Progenitor cell of endocrine pancreas (in vitro differentiated cells): Measurements from ENCODE around the gene WAS. TPM values are rescaled to one million over a fixed set of nuclear protein-coding genes. Genes with fewer than 3 reads are reported as not detected.
A peak's percentile ranks its signal among the peaks of the same experiment; 100 is the strongest.

Experiments used
- DNase-seq: peaks from one replicate; pipeline ENCODE4 v3.0.0; 2021; ENCODE audit warnings: low spot score; ENCODE audit not compliant: unreplicated experiment
- H3K27ac Mint-ChIP-seq: 2 replicates; pipeline ENCODE4 v1.8.0; 2021; ENCODE audit warnings: mild to moderate bottlenecking, moderate library complexity, mixed read lengths
- H3K27me3 Mint-ChIP-seq: 2 replicates; pipeline ENCODE4 v1.8.0; 2021; ENCODE audit warnings: mixed read lengths
- H3K36me3 Mint-ChIP-seq: 2 replicates; pipeline ENCODE4 v1.8.0; 2022; ENCODE audit warnings: mixed read lengths; ENCODE audit not compliant: insufficient read depth
- H3K4me1 Mint-ChIP-seq: 2 replicates; pipeline ENCODE4 v1.8.0; 2021; ENCODE audit warnings: low read depth, mixed read lengths
- H3K4me3 Mint-ChIP-seq: 2 replicates; pipeline ENCODE4 v1.8.0; 2021; ENCODE audit warnings: low read depth, mild to moderate bottlenecking, moderate library complexity, mixed read lengths
- H3K9me3 Mint-ChIP-seq: 2 replicates; pipeline ENCODE4 v1.8.0; 2021; ENCODE audit warnings: low read depth, mixed read lengths
- total RNA-seq: library from RNA; stranded (reverse); gene quantifications from 2 replicates; pipeline ENCODE4 v1.2.1, GENCODE V29; 2021
- TF ChIP-seq, protein P1 (sequence below): fragments of 200-600 bp; sonication (generic); IDR thresholded peaks from one replicate; pipeline ENCODE4 v1.5.0; 2021; ENCODE audit warnings: antibody characterized with exemption, mild to moderate bottlenecking; ENCODE audit not compliant: unreplicated experiment

The WAS gene
- total RNA-seq, 1 donor from 2014 or later, result 1.2 TPM

DNA sequence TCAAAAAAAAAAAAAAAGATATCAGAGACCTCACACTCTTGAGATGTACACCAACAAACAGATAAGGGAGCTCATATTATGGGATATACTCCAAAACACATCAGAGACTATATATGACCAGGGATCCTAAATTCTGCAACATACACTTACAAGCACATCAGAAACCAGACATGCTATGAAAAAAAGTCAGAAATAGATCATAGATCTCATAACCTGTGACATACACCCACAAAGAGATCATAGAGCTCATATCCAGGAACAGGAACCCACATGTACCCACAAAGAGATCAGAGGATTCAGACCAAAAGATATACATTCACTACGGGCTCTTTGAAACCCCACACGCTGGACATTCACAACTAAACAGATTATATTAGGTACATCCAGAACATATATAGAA lies 43.0 kb downstream of the WAS start:
- H3K27ac Mint-ChIP-seq, result no peak overlapping the region
- H3K9me3 Mint-ChIP-seq, result peaks cover 7% of the 10 kb centered on the region
- H3K27me3 Mint-ChIP-seq, result no peaks in the 10 kb centered on the region
- H3K36me3 Mint-ChIP-seq, result no peaks in the 10 kb centered on the region
- TF ChIP-seq, protein P1, sequence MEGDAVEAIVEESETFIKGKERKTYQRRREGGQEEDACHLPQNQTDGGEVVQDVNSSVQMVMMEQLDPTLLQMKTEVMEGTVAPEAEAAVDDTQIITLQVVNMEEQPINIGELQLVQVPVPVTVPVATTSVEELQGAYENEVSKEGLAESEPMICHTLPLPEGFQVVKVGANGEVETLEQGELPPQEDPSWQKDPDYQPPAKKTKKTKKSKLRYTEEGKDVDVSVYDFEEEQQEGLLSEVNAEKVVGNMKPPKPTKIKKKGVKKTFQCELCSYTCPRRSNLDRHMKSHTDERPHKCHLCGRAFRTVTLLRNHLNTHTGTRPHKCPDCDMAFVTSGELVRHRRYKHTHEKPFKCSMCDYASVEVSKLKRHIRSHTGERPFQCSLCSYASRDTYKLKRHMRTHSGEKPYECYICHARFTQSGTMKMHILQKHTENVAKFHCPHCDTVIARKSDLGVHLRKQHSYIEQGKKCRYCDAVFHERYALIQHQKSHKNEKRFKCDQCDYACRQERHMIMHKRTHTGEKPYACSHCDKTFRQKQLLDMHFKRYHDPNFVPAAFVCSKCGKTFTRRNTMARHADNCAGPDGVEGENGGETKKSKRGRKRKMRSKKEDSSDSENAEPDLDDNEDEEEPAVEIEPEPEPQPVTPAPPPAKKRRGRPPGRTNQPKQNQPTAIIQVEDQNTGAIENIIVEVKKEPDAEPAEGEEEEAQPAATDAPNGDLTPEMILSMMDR, result no peak
- H3K4me1 Mint-ChIP-seq, result no peaks in the 10 kb centered on the region
- no peak overlapping the region for H3K4me3 Mint-ChIP-seq
- DNase-seq, result no peak

DNA sequence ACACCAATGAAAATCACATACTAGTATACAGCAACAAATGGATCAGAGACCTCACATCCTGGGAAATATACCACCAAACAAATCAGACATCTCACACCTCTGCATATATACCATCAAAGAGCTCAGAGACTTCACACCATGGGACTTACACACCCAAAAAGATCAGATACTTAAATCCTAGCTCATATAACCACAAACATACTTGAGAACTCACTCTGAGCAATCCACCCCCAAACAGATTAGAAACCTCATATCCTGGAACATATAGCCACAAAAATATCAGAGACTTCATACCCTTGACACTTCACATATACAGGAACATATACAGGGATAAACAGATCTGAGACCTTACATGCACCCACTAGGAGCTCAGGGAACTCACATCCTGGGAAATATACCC lies 45.1 kb downstream of the WAS start:
- Mint-ChIP-seq H3K4me3 (no peak overlapping the region), H3K36me3 (no peaks in the 10 kb centered on the region), H3K27ac (no peak overlapping the region), H3K9me3 (peaks cover 9% of the 10 kb centered on the region), H3K27me3 (no peaks in the 10 kb centered on the region), H3K4me1 (no peaks in the 10 kb centered on the region)
- DNase-seq, result no peak
- TF ChIP-seq, protein P1, result no peak

DNA sequence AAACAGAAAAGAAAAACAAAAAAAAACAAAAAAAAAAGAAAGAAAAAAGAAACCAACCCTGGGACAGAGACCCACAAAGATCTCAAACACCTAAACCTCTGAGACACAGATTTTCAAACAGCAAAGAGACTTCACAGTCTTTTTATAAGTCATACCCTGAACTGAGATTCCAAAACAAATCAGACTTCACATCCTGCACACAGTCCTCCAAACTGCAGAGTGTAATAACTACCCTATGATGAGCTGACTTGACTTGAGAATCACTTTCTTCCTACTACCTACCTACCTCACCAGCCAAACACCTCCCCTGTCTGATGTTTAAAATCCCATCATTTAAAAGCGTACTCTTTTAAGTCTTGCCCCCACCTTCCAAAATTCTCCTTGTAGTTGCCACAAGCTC lies 52.7 kb downstream of the WAS start:
- H3K36me3 Mint-ChIP-seq, result no peaks in the 10 kb centered on the region
- TF ChIP-seq, protein P1, result no peak
- no peaks in the 10 kb centered on the region for H3K27me3 Mint-ChIP-seq
- H3K27ac Mint-ChIP-seq, result no peak overlapping the region
- peaks cover 3% of the 10 kb centered on the region for H3K4me1 Mint-ChIP-seq
- DNase-seq, result no peak
- H3K4me3 Mint-ChIP-seq, result peak overlapping the region; percentile 87
- peaks cover 15% of the 10 kb centered on the region for H3K9me3 Mint-ChIP-seq

DNA sequence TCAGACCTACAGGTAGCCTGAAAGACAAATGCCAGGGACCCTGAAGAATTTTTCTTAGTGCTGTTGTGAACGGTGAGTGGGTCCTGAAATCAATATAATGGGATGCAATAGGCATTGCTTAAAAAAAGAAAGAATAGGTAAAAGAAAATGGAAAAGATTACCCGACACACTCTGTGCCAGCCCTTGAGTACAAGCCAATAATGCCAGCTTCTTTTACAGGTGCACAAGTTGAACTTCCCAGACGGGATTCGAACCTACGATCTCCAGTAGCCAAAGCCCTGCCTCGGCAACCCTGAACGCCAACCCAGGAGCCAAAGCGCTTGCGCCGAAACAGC lies 53.2 kb downstream of the WAS start:
- no peak for DNase-seq
- Mint-ChIP-seq H3K27me3 (no peaks in the 10 kb centered on the region), H3K36me3 (no peaks in the 10 kb centered on the region), H3K9me3 (peaks cover 18% of the 10 kb centered on the region), H3K27ac (peak overlapping the region; percentile 96), H3K4me3 (peak overlapping the region; percentile 87), H3K4me1 (peaks cover 3% of the 10 kb centered on the region)
- TF ChIP-seq, protein P1, result no peak

DNA sequence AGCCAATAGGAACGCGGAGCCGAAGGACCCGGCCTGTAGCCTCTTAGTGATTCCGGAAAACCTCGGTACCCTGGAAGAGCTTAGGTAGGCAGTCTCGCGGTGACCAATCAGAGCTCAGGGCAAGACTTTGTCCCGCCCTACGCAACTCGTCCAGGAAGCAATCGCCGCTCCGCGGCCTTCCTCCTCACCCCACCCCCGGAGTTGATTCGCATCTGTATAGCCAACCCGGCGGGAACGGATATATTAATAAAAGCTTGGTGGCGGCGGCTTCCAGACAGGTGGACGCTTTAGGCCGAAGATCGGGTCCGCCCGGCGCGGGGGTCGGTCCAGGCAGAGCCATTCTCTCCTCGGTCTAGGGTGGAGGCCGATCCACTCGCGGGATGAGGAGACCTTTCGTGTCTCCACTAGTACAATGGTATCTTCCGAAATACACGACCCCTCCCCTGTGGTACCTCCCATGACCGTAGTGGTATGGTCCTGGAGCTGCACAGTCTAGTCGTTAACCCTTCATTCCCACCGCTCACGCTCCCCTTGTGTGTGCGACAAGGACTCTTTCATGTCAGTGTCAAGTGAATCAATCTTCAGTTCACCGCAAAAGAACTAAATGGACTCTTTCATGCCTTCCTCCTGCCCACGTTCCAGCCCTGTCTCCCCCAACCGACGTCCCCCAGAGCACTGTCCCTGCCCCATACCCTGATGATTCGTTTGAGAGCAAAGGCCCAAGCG lies 53.8 kb downstream of the WAS start:
- H3K4me3 Mint-ChIP-seq, result peak overlapping the region; percentile 87
- H3K27me3 Mint-ChIP-seq, result no peaks in the 10 kb centered on the region
- peaks cover 18% of the 10 kb centered on the region for H3K9me3 Mint-ChIP-seq
- peaks cover 3% of the 10 kb centered on the region for H3K4me1 Mint-ChIP-seq
- no peaks in the 10 kb centered on the region for H3K36me3 Mint-ChIP-seq
- DNase-seq, result peak; percentile 65
- TF ChIP-seq, protein P1, result no peak
- peak overlapping the region; percentile 96 for H3K27ac Mint-ChIP-seq
